ENCODE data around the gene SIGLEC1. TPM values are rescaled to one million over a fixed set of nuclear protein-coding genes. Genes with fewer than 3 reads are reported as not detected.

The SIGLEC1 gene
- total and polyA plus RNA-seq, 2 of the 4 experiments (the other 2 are of a cell fraction), result not detected

DNA sequence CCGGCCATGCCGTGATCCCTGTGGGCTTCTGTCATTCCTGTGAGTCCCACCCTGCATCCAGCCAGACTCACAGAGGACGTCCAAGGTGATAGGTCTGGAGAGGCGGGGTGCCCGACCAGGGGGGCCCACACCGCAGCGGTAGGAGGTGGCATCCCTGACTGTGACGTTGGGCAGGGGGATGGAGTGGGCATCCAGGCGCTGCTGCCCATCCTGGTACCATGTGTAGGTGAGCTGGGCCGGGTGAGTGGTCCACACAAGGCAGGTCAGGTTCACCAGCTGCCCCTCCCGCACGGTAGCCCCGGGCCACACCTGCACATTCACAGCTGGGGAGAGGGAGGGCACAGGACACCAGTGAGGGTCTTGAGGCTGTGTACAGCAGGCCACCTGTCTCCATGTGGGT is 19.0 kb downstream of the SIGLEC1 start:
- 78% methylated on average over 5 of the region's 13 CpGs; no CpG with 5 or more reads in 1 of the 2 experiments for WGBS, 2 experiments (ENCODE audit: extremely low coverage in 2 of 2, insufficient read length in 1 of 2)
- Histone ChIP-seq H4K8ac (ENCODE audit: low read depth in 2 of 2, low read length in 2 of 2) (no peak overlapping the region), H3K23ac (ENCODE audit: low read depth, low read length) (no peak overlapping the region), H3K14ac (replicated peaks; ENCODE audit: low read depth, low read length) (no peak overlapping the region), H2BK120ac (ENCODE audit: low read depth, low read length) (no peak overlapping the region), H3K4me2 (ENCODE audit: low read depth, low read length) (no peak overlapping the region), H2BK5ac (ENCODE audit: low read depth, low read length, poor library complexity, severe bottlenecking) (no peak overlapping the region), H2AFZ (replicated peaks; ENCODE audit: low read length, poor library complexity) (no peak overlapping the region), H3K27ac (ENCODE audit: insufficient read depth, low read length) (no peak overlapping the region), H2BK15ac (ENCODE audit: low read depth, low read length) (no peak overlapping the region), H3K4ac (ENCODE audit: low read depth, low read length) (no peak overlapping the region), H2AK5ac (ENCODE audit: low read depth, low read length) (no peak overlapping the region), H3K9ac (ENCODE audit: low read depth, low read length) (no peak overlapping the region), H3K9me3 (ENCODE audit: control insufficient read depth, insufficient read depth, low read length) (peaks cover 4% of the 10 kb centered on the region; the same call in 1 of the 2 replicates), H3K4me1 (ENCODE audit: control insufficient read depth, insufficient read depth, low read length) (no peaks in the 10 kb centered on the region), H4K5ac (ENCODE audit: low read depth, low read length) (no peak overlapping the region), H3K79me1 (ENCODE audit: low read depth in 1 of 2, low read length in 2 of 2) (no peaks in the 10 kb centered on the region), H3K4me3 (ENCODE audit: insufficient read depth, low read depth, low read length) (no peak overlapping the region), H2AK9ac (replicated peaks; ENCODE audit: low read depth, low read length, poor library complexity) (peak overlapping the region; percentile 16), H4K20me1 (ENCODE audit: insufficient read depth, low read length) (no peaks in the 10 kb centered on the region), H4K91ac (ENCODE audit: insufficient read depth, low read depth, low read length) (no peak overlapping the region), H3K27me3 (ENCODE audit: control insufficient read depth, insufficient read depth, low read length) (peaks cover 19% of the 10 kb centered on the region; the same call in 1 of the 2 replicates), H3K9me1 (ENCODE audit: insufficient read depth, low read length) (no peaks in the 10 kb centered on the region), H3K36me3 (ENCODE audit: control insufficient read depth, insufficient read depth, low read length) (no peaks in the 10 kb centered on the region), H3K56ac (ENCODE audit: extremely low read depth, insufficient read depth, low read length) (no peak overlapping the region), H2BK20ac (ENCODE audit: low read depth, low read length) (no peak overlapping the region), H3K18ac (ENCODE audit: low read depth, low read length) (no peak overlapping the region)
- no TSS peak for BruUV-seq (replicated peaks)
- intact Hi-C loops (cut with micrococcal nuclease) (no loop called here), in situ Hi-C loops (cut with MboI; ENCODE audit: low sequenced_read_pairs) (no loop called here), dilution Hi-C loops (cut with HindIII; ENCODE audit: low sequenced_read_pairs, unreplicated experiment) (no loop called here)
- POLR2A ChIA-PET (ENCODE audit: unreplicated experiment), result no interaction called here
- CTCF ChIA-PET, result no interaction called here
- ATAC-seq (ENCODE audit: low read depth) (no peak), DNase-seq (no peak)
- TF ChIP-seq NFE2L2 (IDR thresholded peaks at IDR 0.05; ENCODE audit: low read depth, low read length) (no peak), MXI1 (IDR thresholded peaks at IDR 0.05; ENCODE audit: borderline replicate concordance, low read depth, low read length) (no peak), BHLHE40 (IDR thresholded peaks at IDR 0.05; ENCODE audit: low read depth, low read length) (no peak), POLR2A (IDR thresholded peaks at IDR 0.05; ENCODE audit: low read depth, low read length) (no peak)
- TF ChIP-seq, protein P1, sequence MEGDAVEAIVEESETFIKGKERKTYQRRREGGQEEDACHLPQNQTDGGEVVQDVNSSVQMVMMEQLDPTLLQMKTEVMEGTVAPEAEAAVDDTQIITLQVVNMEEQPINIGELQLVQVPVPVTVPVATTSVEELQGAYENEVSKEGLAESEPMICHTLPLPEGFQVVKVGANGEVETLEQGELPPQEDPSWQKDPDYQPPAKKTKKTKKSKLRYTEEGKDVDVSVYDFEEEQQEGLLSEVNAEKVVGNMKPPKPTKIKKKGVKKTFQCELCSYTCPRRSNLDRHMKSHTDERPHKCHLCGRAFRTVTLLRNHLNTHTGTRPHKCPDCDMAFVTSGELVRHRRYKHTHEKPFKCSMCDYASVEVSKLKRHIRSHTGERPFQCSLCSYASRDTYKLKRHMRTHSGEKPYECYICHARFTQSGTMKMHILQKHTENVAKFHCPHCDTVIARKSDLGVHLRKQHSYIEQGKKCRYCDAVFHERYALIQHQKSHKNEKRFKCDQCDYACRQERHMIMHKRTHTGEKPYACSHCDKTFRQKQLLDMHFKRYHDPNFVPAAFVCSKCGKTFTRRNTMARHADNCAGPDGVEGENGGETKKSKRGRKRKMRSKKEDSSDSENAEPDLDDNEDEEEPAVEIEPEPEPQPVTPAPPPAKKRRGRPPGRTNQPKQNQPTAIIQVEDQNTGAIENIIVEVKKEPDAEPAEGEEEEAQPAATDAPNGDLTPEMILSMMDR (conservative IDR thresholded peaks at IDR 0.05; ENCODE audit: low read depth, low read length), result no peak

All from IMR-90 (cell line).